Tibial nerve (tissue), 4 donors: ENCODE results near the gene MRPL23. TPM values are rescaled to one million over a fixed set of nuclear protein-coding genes. Genes with fewer than 3 reads are reported as not detected.

Source experiments
- DNase-seq, 2 donors: peaks; one replicate each; pipeline ENCODE4 v3.0.0-alpha.2; 2019; ENCODE audit warnings: low spot score in 2 of 2
- H3K27ac ChIP-seq, 4 donors: fragments of 200-600 bp; sonication (generic) in 3 of 4; one replicate each; pipeline ENCODE4 v1.5.1; 2017 to 2019; ENCODE audit warnings: mild to moderate bottlenecking in 1 of 4
- H3K27me3 ChIP-seq, 2 donors: fragments of 200-600 bp; sonication (generic) in 1 of 2; one replicate each; pipeline versions ENCODE4 v1.5.1 to v1.6.0; 2017 to 2019
- H3K36me3 ChIP-seq, 3 donors: fragments of 200-600 bp; sonication (generic); one replicate each; pipeline ENCODE4 v1.5.1; 2018 to 2019
- H3K4me1 ChIP-seq, 4 donors: fragments of 200-600 bp; sonication (generic) in 3 of 4; one replicate each; pipeline ENCODE4 v1.5.1; 2017 to 2019
- H3K4me3 ChIP-seq, 4 donors: fragments of 200-600 bp; sonication (generic) in 3 of 4; one replicate each; pipeline ENCODE4 v1.5.1; 2017 to 2019; ENCODE audit warnings: mild to moderate bottlenecking in 1 of 4, moderate library complexity in 1 of 4
- H3K9me3 ChIP-seq, 4 donors: fragments of 200-600 bp; sonication (generic) in 3 of 4; one replicate each; pipeline ENCODE4 v1.5.1; 2017 to 2019
- CTCF ChIP-seq, 5 experiments: fragments of 200-600 bp in 3 of 5; fragments of 450-650 bp in 2 of 5; sonication (generic) in 3 of 5; IDR thresholded peaks; one replicate each; pipeline ENCODE4 v1.5.1; 2016 to 2019; ENCODE audit warnings: antibody characterized with exemption in 5 of 5, mild to moderate bottlenecking in 3 of 5, moderate library complexity in 2 of 5
- EP300 ChIP-seq, 2 donors: sonication (generic); formaldehyde crosslinking; IDR thresholded peaks; one replicate each; pipeline ENCODE4 v1.6.1; 2017; ENCODE audit warnings: antibody characterized with exemption in 2 of 2, mild to moderate bottlenecking in 1 of 2
- POLR2A ChIP-seq, 2 donors: fragments of 450-650 bp; IDR thresholded peaks; one replicate each; pipeline ENCODE4 v1.6.1; 2017; ENCODE audit warnings: antibody characterized with exemption in 2 of 2, mild to moderate bottlenecking in 2 of 2, moderate library complexity in 2 of 2
- WGBS, 2 donors: methylation state at CpG; one replicate each; pipeline ENCODE4 v1.1.5; 2018; 5-methylcytosine and 5-hydroxymethylcytosine counted together
- total RNA-seq, 4 donors: library from RNA; depleted of rRNA; stranded (reverse); fragments of >200 nt; gene quantifications; one replicate each; pipeline ENCODE4 v1.1.0, GENCODE V29; 2016

MRPL23 gene
- total RNA-seq, 4 donors from 2014 or later = 81.9 to 139 (median 136) TPM

GRCh38 chr11:1953489-1954266 is 6.5 kb downstream of the MRPL23 start:
- no peaks in the 10 kb centered on the region for H3K4me1 ChIP-seq
- H3K9me3 ChIP-seq = no peaks in the 10 kb centered on the region
- TF ChIP-seq CTCF (IDR thresholded peaks at IDR 0.05) (peak in 3 of 5 experiments; percentile 20 to 24 (median 23)), EP300 (IDR thresholded peaks at IDR 0.05) (no peak), POLR2A (IDR thresholded peaks at IDR 0.05) (no peak)
- peak in 1 of 2 donors; percentile 11 for DNase-seq
- H3K36me3 ChIP-seq = no peaks in the 10 kb centered on the region
- H3K4me3 ChIP-seq = no peak overlapping the region
- H3K27ac ChIP-seq = no peak overlapping the region
- H3K27me3 ChIP-seq = no peaks in the 10 kb centered on the region
- no CpG with 5 or more reads among the region's 23 CpGs for WGBS, 2 donors

DNA sequence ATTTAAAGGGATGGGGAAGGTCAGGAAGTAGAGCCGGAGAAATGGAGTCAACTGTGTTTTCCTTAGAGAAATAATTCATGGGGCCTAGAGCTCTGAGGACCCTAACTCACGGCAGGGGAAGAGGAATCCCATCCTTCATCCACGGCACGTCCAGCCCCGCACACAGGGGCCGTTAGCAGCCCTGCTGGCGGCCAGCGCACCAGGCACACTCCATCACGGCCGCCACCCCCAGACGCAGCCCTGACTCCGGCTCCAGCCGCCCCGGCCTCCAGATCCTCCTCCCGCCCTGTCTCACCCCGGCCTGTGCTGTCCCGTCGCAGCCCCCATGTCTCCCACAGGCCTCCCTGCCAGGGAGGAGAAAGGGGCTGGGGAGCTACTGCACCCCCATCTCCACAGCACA is 11.2 kb downstream of the MRPL23 start:
- Histone ChIP-seq H3K9me3 (no peaks in the 10 kb centered on the region), H3K27ac (no peak overlapping the region), H3K4me3 (no peak overlapping the region), H3K27me3 (no peaks in the 10 kb centered on the region), H3K4me1 (no peaks in the 10 kb centered on the region), H3K36me3 (no peaks in the 10 kb centered on the region)
- no CpG with 5 or more reads among the region's 18 CpGs for WGBS, 2 donors
- TF ChIP-seq EP300 (IDR thresholded peaks at IDR 0.05) = no peak
- TF ChIP-seq POLR2A (IDR thresholded peaks at IDR 0.05) = no peak
- no peak for TF ChIP-seq CTCF (IDR thresholded peaks at IDR 0.05)
- no peak for DNase-seq

DNA sequence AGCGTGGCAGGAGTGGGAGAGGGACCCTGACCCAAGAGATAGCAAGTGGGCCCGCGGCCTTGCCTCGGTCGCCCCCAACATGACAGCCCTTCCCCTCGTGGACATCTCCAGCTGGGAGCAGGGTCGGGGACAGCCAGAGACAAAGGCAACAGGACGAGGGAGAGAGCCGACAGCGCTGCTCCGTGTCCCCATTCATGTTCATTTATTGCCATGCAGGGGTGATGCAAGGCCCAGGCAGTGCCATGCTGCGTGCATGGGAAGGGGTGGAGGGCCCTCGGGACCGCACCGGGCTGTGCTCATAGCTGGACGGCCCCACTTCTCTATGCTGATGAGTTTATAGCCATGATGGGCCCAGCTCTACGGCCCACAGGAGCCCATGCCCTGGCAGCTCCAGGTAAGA is 12.7 kb downstream of the MRPL23 start:
- Histone ChIP-seq H3K9me3 (no peaks in the 10 kb centered on the region), H3K36me3 (no peaks in the 10 kb centered on the region), H3K4me1 (no peaks in the 10 kb centered on the region), H3K4me3 (no peak overlapping the region), H3K27me3 (no peaks in the 10 kb centered on the region), H3K27ac (no peak overlapping the region)
- no CpG with 5 or more reads among the region's 17 CpGs for WGBS, 2 donors
- no peak for TF ChIP-seq POLR2A (IDR thresholded peaks at IDR 0.05)
- TF ChIP-seq CTCF (IDR thresholded peaks at IDR 0.05) = no peak
- no peak for TF ChIP-seq EP300 (IDR thresholded peaks at IDR 0.05)
- no peak for DNase-seq

DNA sequence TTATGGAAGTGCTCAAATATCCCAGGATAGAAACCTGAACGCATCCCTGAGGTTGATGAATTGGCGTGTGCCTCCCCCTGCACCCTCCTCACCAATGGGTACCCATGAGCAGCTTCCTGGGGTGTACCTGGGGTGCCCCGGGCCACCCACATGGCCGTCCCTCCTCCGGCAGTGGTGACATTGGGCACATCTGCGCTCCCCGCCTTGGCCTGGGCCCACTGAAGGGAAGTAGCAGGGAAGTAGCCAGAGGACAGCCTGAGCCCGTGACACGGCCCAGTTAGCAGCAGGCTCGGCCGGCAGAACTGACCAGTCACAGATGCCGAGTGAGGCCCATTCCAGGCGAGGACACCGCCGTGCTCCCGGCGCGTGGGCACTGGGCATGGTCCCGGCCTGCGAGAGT is 16.7 kb downstream of the MRPL23 start:
- Histone ChIP-seq H3K36me3 (no peaks in the 10 kb centered on the region), H3K27ac (no peak overlapping the region), H3K27me3 (no peaks in the 10 kb centered on the region), H3K9me3 (no peaks in the 10 kb centered on the region), H3K4me1 (no peaks in the 10 kb centered on the region), H3K4me3 (no peak overlapping the region)
- no peak for TF ChIP-seq EP300 (IDR thresholded peaks at IDR 0.05)
- TF ChIP-seq POLR2A (IDR thresholded peaks at IDR 0.05) = no peak
- no peak for TF ChIP-seq CTCF (IDR thresholded peaks at IDR 0.05)
- WGBS, 2 donors = no CpG with 5 or more reads among the region's 20 CpGs
- no peak for DNase-seq

DNA sequence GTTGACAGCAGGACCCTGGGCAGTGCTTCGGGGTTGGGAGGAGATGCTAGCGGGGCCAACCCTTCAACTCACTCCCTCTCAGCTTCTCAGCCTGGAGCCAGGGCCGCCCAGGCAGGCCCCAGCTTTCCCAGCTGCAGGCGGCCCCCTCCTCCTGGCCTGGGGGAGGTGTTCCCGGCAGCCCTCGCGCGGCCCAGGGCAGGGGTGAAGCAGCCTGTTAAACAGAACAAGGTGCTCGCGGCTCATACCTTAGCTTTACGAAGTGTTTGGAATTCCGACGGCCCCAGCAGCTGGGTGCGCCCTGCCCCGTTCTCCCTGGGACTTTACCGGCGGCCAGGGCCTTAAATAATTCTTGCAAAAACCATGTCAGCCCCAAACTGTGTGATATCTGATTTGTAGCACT is 17.2 kb downstream of the MRPL23 start:
- H3K4me1 ChIP-seq = no peaks in the 10 kb centered on the region
- H3K27ac ChIP-seq = no peak overlapping the region
- H3K27me3 ChIP-seq = no peaks in the 10 kb centered on the region
- no peak for TF ChIP-seq POLR2A (IDR thresholded peaks at IDR 0.05)
- no CpG with 5 or more reads among the region's 17 CpGs for WGBS, 2 donors
- H3K9me3 ChIP-seq = no peaks in the 10 kb centered on the region
- H3K36me3 ChIP-seq = no peaks in the 10 kb centered on the region
- H3K4me3 ChIP-seq = no peak overlapping the region
- no peak for DNase-seq
